Mesenchymal stem cell (in vitro differentiated cells and primary cell): ENCODE measurements around the gene SMIM3.
A peak's percentile ranks its signal among the peaks of the same experiment; 100 is the strongest.
"Not testable (repeated sequence)": the region's sequence is repeated elsewhere in the genome, so short reads cannot be mapped to it uniquely, and the experiment has no call there.

ENCODE experiments used
- DNase-seq: peaks from one replicate; pipeline ENCODE4 v3.0.0-alpha.2; 2013
- H2AFZ ChIP-seq: one replicate; pipeline ENCODE4 v1.6.1; 2013; ENCODE audit warnings: low read depth, mild to moderate bottlenecking, control low read depth, inconsistent platforms, low read length, moderate library complexity
- H2AK5ac ChIP-seq: 2 replicates; pipeline ENCODE4 v1.6.1; 2013; ENCODE audit warnings: low read length, moderate library complexity, mild to moderate bottlenecking, inconsistent platforms; ENCODE audit not compliant: severe bottlenecking
- H2BK120ac ChIP-seq: one replicate; pipeline ENCODE4 v1.6.1; 2013; ENCODE audit warnings: low read depth, mild to moderate bottlenecking, inconsistent platforms, low read length, moderate library complexity
- H2BK12ac ChIP-seq, 2 experiments: one replicate each; pipeline ENCODE4 v1.6.1; 2013; ENCODE audit warnings: inconsistent platforms in 2 of 2, low read length in 2 of 2, mild to moderate bottlenecking in 2 of 2, moderate library complexity in 2 of 2, control low read depth in 1 of 2
- H2BK15ac ChIP-seq: one replicate; pipeline ENCODE4 v1.6.1; 2013; ENCODE audit warnings: mild to moderate bottlenecking, low read depth, inconsistent platforms; ENCODE audit not compliant: poor library complexity, severe bottlenecking
- H2BK5ac ChIP-seq: 2 replicates; pipeline ENCODE4 v1.6.1; 2013; ENCODE audit warnings: low read depth, mild to moderate bottlenecking, low read length, control low read depth, inconsistent platforms; ENCODE audit not compliant: poor library complexity, severe bottlenecking
- H3K14ac ChIP-seq, 2 experiments: one replicate each; pipeline ENCODE4 v1.6.1; 2013; ENCODE audit warnings: inconsistent platforms in 2 of 2, low read length in 2 of 2, control low read depth in 1 of 2, mild to moderate bottlenecking in 1 of 2, moderate library complexity in 1 of 2
- H3K18ac ChIP-seq, 2 experiments: one replicate each; pipeline ENCODE4 v1.6.1; 2013; ENCODE audit warnings: inconsistent platforms in 2 of 2, low read length in 2 of 2, control low read depth in 1 of 2, low read depth in 1 of 2, mild to moderate bottlenecking in 1 of 2
- H3K23ac ChIP-seq, 2 experiments: one replicate each; pipeline ENCODE4 v1.6.1; 2013; ENCODE audit warnings: inconsistent platforms in 2 of 2, low read length in 2 of 2, mild to moderate bottlenecking in 2 of 2, moderate library complexity in 2 of 2, control low read depth in 1 of 2
- H3K27ac ChIP-seq: 2 replicates; pipeline ENCODE4 v1.5.1; 2013; ENCODE audit warnings: mild to moderate bottlenecking, moderate library complexity, low read length, control low read depth, inconsistent platforms; ENCODE audit not compliant: poor library complexity, severe bottlenecking
- H3K27me3 ChIP-seq, 2 experiments: 2 replicates each; pipeline versions ENCODE4 v1.6.1 to v1.7.0; 2013; ENCODE audit warnings: low read length in 2 of 2, mild to moderate bottlenecking in 2 of 2, moderate library complexity in 2 of 2, control low read depth in 1 of 2, inconsistent platforms in 1 of 2; ENCODE audit not compliant: control insufficient read depth in 1 of 2, insufficient read depth in 1 of 2
- H3K36me3 ChIP-seq, 2 experiments: 2 replicates each; pipeline versions ENCODE4 v1.6.1 to v1.7.0; 2013; ENCODE audit warnings: low read length in 2 of 2, control low read depth in 1 of 2, inconsistent platforms in 1 of 2, low read depth in 1 of 2, mild to moderate bottlenecking in 1 of 2; ENCODE audit not compliant: insufficient read depth in 2 of 2, control insufficient read depth in 1 of 2
- H3K4ac ChIP-seq, 2 experiments: one replicate each; pipeline ENCODE4 v1.6.1; 2013; ENCODE audit warnings: inconsistent platforms in 2 of 2, low read length in 2 of 2, mild to moderate bottlenecking in 2 of 2, moderate library complexity in 2 of 2, control low read depth in 1 of 2, low read depth in 1 of 2
- H3K4me1 ChIP-seq: 2 replicates; pipeline ENCODE4 v1.6.1; 2013; ENCODE audit warnings: low read depth, low read length, control low read depth; ENCODE audit not compliant: control insufficient read depth, insufficient read depth
- H3K4me2 ChIP-seq: 2 replicates; pipeline ENCODE4 v1.6.1; 2013; ENCODE audit warnings: low read length, mild to moderate bottlenecking, inconsistent platforms; ENCODE audit not compliant: poor library complexity, severe bottlenecking
- H3K4me3 ChIP-seq, 2 experiments: 2 replicates each; pipeline versions ENCODE4 v1.5.1 to v1.7.0; 2013; ENCODE audit warnings: low read length in 2 of 2, mild to moderate bottlenecking in 2 of 2, control low read depth in 1 of 2, low read depth in 1 of 2; ENCODE audit not compliant: insufficient read depth in 1 of 2
- H3K79me1 ChIP-seq: replicated peaks from 2 replicates; pipeline ENCODE4 v1.6.1; 2013; ENCODE audit warnings: mild to moderate bottlenecking, control low read depth, low read length, inconsistent platforms; ENCODE audit not compliant: poor library complexity, severe bottlenecking
- H3K9ac ChIP-seq: 2 replicates; pipeline ENCODE4 v1.7.0; 2013; ENCODE audit warnings: mild to moderate bottlenecking, low read length, moderate library complexity
- H3K9me3 ChIP-seq: 2 replicates; pipeline ENCODE4 v1.7.0; 2013; ENCODE audit warnings: mild to moderate bottlenecking, low read length; ENCODE audit not compliant: control insufficient read depth
- H4K8ac ChIP-seq: one replicate; pipeline ENCODE4 v1.6.1; 2013; ENCODE audit warnings: inconsistent platforms, mild to moderate bottlenecking, low read length, moderate library complexity
- H4K91ac ChIP-seq: one replicate; pipeline ENCODE4 v1.6.1; 2013; ENCODE audit warnings: mild to moderate bottlenecking, low read length, inconsistent platforms
- WGBS: methylation state at CpG from one replicate; pipeline ENCODE4 v1.1.7; 2013; ENCODE audit warnings: mixed read lengths; 5-methylcytosine and 5-hydroxymethylcytosine counted together

SMIM3 gene

GRCh38 chr5:150845185-150845859 lies 66.8 kb downstream of the SMIM3 start:
- H2BK15ac ChIP-seq, H3K9ac ChIP-seq, DNase-seq, H2AK5ac ChIP-seq, H3K4ac ChIP-seq, H3K4me3 ChIP-seq, H2BK12ac ChIP-seq, H2AFZ ChIP-seq, H2BK5ac ChIP-seq, H3K36me3 ChIP-seq, H3K18ac ChIP-seq, H3K14ac ChIP-seq, H3K27ac ChIP-seq, H3K23ac ChIP-seq, H3K79me1 ChIP-seq, H4K91ac ChIP-seq, H3K4me2 ChIP-seq, H4K8ac ChIP-seq, H3K9me3 ChIP-seq, H3K4me1 ChIP-seq, H2BK120ac ChIP-seq: not testable (repeated sequence)
- peaks cover 1 to 25% of the 10 kb centered on the region in 2 experiments for H3K27me3 ChIP-seq
- WGBS, result 94% methylated on average over 31 of the region's 32 CpGs

- not testable (repeated sequence) for H3K14ac ChIP-seq, H3K4ac ChIP-seq, H3K79me1 ChIP-seq, H3K4me1 ChIP-seq, H3K27ac ChIP-seq, H2BK120ac ChIP-seq, H3K4me3 ChIP-seq, H2BK15ac ChIP-seq, H4K8ac ChIP-seq, H2AFZ ChIP-seq, H3K36me3 ChIP-seq, H2AK5ac ChIP-seq, DNase-seq, H4K91ac ChIP-seq, H3K18ac ChIP-seq, H2BK12ac ChIP-seq, H2BK5ac ChIP-seq, H3K9me3 ChIP-seq, H3K23ac ChIP-seq, H3K4me2 ChIP-seq
- 97% methylated on average over 3 of the region's 3 CpGs for WGBS
- Histone ChIP-seq H3K9ac (peak within 1 kb of the TSS; percentile 31), H3K27me3 (peaks cover 0 to 16% of the 10 kb centered on the region in 2 experiments)
These were observed 67.7 kb downstream of the SMIM3 start, which contains the start of gene IRGM for GRCh38 chr5:150846308-150846653. Gene IRGM (plus strand): TSS chr5:150846521. CDS start chr5:150848124, 1,603 bp downstream.
